Activated T-cell treated with anti-CD3 and anti-CD28 coated beads for 48 hours (primary cell): ENCODE data around the gene GFRA1.

Experiments
- DNase-seq: peaks from one replicate; pipeline ENCODE4 v3.0.0-alpha.2; 2020; ENCODE audit warnings: low read depth

The GFRA1 gene

DNA sequence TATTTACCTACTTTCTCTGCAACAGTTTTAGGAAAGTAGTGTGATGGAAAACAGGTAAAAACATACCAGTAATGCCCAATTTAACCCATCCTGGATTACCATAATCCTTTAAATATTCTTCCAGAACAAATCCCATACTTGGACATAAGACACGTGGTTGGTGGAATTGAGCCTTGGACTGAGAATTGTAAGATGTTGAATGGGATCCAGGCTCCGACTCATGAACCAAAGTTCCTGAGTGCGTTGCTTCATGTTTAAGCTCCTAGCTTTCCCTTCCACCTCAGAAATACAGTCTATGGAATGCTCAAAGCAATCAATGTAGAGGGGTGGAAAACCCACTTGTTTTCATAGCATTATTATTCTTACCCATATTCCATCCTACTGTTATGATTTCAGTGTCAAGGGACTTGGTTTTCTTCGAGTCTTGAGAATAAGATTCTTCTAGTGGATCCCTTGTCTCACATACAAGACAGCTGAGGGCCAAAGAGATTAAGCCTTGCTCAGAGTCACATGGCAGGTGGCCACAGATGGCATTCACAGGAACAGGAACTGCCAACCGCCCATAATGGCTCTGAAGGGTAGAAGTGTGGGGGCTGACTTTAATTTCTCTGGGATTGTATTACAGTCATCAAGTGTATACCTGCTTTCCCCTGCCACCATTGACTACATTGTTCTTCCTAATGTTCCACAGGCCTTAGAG, 171.2 kb downstream of the GFRA1 start:
- DNase-seq: no peak

DNA sequence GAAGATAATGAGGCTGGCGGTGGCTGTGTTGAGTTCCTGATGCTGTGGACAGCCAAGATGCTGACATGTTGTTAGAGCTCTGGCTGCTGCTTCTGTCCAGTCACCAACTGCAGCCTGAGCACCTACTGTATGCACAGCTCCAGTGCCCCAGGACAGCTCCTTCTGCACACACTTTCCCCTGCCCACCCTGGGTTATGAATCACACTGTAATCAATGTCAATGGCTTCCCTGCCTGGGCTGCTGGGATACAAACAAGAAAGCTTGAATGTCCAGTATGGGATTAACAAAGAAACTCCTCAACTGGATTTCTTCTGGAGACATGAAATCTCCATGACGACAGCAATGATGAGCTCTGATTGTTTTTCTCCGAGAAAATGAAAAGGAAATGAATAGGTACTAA, 172.0 kb downstream of the GFRA1 start:
- no peak for DNase-seq

GRCh38 chr10:116099023-116099420, 174.0 kb downstream of the GFRA1 start:
- no peak for DNase-seq

GRCh38 chr10:116098411-116099022, 174.5 kb downstream of the GFRA1 start:
- DNase-seq: no peak

- no peak for DNase-seq
Observed at GRCh38 chr10:116097239-116097784, 175.7 kb downstream of the GFRA1 start.

DNA sequence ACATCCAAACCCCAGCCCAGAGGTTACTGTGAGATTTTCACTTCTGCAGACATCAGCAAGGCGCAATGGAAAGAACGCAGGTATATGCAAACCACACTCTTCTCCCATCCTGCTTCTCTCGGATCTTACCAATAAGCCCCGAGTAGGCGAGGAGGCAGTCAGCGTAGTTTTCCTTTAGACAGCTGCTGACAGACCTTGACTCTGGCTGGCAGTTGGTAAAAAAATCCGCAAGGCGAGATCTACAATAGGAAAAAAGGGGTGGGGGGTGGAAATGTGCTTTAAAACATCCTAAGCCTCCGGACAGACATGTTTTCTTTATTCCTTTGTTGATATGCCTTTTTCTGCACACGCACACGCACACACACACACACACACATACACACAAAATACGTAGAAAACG, 176.5 kb downstream of the GFRA1 start:
- DNase-seq: no peak

GRCh38 chr10:116094356-116094755, 178.7 kb downstream of the GFRA1 start:
- DNase-seq: no peak

- no peak for DNase-seq
Observed at GRCh38 chr10:116093031-116093430, 180.0 kb downstream of the GFRA1 start.

- DNase-seq: no peak
Observed at GRCh38 chr10:116088985-116089384, 184.0 kb downstream of the GFRA1 start.

- DNase-seq: no peak
Observed at GRCh38 chr10:116085323-116085722, 187.7 kb downstream of the GFRA1 start.

DNA sequence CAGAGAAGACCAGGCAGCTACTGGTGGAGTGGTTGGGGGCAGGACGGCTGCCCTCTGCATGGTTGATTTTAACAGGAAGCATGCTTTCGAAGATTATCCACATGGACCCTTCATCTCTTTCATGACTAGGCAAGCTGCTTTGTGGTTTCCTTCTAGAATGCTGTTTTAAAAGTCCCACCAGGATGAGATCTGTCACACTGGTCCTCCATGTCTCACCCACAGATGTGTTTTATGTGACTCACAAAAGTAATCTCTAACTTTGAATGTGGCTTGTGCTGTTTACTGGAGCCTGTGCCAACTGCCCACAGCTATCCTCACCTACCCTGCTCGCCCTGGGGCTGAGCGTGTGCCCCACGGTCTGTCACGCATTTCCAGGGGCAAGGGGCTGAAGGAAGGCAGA, 188.8 kb downstream of the GFRA1 start:
- DNase-seq: no peak

DNA sequence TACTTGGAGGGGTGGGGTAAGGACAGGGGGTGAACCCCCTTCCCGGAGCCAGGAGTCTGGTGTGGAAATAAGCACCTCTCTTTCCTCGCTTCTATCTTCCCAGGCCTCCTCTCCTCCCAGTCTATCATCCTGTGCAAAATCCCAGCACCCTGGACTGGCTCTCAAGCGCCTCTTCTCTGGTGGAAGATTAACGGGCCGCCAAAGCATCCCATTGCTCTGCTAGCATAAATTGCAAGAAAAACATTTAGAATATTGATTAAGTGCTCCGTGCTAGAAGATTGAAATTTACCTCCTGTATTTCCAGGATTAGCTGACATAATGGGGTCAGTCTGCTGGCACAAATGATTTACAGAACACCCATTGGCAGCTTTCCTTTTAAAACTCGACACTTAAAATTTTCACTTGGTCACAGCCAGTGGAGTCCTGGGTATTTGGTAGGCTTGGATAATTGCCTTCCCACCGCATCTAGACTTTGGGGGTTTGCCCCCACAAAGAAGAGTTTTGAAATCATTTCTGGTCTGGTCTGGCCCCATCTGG, 189.7 kb downstream of the GFRA1 start:
- no peak for DNase-seq

DNA sequence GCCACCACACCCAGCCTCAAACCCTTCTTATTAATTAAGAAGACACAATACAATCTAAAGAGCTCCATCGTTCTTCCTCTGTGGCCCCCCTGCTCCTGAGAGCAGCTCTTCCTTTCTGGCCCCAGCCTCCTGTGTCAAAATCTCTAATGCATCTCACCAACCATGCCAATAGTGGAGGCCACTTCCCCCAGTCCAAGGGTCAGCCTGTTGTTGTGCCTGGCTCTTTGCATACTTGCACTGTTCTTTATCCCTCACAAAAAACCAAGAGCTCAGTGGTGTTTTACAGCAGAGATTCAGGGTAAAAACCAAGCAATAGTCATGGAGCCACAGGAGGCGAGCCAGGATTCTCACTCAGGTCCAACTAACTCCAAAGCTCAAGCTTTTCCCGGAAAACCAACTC, 190.2 kb downstream of the GFRA1 start:
- DNase-seq: no peak

DNA sequence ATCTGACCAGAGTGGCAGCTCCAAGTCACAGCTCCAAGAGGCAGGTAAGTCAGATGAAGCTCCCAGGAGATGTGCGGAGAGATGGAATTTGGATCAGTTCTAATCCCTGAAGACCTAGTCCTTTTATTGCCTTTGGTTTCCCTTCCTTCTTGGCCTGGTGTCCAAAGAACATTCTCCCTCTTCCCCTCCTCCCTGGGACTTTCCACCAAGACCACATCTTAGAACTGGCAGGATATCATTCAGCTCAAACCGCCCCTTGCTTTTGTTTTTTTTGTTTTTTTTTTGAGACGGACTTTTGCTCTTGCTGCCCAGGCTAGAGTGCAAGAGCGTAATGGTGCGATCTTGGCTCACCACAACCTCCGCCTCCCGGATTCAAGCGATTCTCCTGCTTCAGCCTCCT, 190.8 kb downstream of the GFRA1 start:
- no peak for DNase-seq

DNA sequence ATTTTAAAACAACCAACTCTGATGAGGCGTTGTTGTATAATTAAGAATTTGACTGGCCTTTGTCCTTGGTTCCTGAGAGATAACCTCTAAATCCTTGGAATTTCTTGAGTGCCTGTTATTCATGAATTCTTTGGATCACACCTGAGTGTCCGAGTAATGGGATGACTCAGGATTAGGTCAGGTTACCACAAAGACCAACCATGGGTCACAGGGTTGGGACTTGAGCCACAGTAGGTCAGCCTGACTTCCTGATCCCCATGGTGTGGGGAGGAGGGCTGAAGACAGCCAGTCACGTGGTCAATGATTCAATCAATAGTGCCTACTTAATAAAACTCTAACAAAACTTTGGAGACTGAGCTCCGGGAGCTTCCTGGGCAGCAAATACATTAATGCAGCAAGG, 192.5 kb downstream of the GFRA1 start:
- DNase-seq: no peak

GRCh38 chr10:116079355-116079754, 193.7 kb downstream of the GFRA1 start:
- no peak for DNase-seq

- no peak for DNase-seq
Observed at GRCh38 chr10:116076621-116077020, 196.4 kb downstream of the GFRA1 start.

DNA sequence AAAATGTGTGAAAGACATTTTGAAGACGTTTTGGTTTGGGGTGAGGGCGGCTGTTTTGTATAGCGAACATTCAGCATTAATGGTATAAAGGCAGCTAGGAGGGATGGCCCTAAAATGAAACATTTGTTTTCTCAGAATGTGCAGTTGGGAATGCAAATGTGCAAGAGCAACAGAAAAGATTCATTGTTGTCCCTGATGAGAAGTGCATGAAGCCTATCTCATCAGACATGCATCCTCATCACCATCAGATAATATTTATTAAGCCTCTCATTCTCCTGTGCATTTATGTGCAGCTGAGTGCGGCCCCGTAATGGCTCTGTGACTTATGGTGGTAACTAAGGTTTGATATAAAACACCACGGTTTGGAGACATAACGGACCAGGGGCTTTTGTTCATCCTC, 199.5 kb downstream of the GFRA1 start:
- no peak for DNase-seq

DNA sequence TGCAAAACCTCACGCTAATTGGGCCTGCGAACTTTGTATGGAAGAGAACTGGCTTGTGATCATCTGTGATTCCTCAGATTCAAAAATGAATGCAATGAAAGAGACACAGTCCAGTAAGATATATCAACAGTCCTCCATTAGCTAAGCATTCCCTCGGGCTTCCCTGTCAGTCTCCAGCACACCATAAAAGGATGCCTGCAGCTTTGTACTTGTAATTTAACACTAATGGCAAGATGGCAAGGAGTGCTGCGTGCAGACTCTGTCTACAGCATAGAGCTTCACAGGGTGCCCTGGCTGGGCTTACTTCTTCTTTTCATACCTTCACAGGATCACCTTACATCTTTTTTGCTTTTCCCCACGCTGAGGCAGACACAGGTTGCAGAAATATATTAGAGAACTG, 200.0 kb downstream of the GFRA1 start:
- no peak for DNase-seq

DNA sequence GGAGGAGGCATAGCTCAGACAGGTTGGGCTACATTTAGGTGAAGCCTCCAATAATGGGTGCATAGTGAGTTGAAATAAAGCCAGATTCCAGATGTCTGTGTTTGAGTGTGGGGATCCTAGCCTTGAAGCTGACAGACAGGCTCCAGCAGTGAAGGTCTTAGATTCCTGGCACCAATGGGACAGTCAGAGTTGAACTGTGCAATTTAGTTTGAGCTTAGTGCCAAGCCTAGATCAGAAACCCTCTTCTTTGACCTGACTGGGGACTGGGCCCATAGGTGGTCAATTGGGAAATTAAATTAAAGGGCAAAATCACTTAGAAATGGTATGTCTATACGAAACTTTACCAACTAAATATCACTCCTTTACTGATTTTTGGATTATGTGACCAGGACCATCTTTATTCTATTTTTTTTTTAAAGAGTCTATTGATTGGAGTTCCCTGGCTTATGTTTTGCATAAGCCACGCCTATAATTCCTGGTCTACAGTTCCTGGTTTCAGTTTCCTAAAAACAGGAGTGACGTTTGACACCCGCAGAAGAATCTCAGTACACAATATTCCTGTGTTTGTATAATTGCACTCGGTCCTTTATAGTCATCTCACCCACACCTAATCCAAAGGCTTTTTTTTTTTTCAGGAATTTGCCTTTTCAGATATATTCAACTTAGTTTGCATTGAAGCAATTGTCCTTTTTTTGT, 201.4 kb downstream of the GFRA1 start:
- DNase-seq: no peak

DNA sequence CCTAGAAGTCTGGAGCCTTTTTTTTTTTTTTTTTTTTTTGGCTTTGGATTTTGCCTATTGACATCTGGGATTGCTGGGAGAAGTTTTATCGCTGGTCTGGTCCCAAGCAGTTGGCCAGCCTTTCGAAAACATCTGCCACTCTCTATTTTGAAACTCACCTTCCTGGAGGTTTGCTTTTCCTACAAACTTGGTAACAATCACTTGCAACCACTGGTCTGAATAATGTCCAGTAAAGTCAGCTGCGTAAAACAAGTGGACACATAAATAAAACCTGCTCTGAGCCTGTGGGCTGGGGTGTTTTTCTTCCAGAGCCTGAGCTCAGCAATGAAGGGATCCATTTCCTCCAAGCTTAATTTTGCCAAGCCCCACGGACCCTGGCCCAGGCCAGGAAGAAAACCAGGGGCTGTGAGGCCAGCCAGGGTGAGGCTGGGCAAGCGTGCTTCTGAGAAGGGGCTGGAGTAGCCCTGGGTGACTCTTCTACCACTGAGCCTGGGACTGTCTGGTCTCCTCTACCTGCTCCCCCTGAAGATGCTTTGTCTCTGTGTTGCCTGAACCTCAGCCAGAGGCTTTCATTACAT, 202.2 kb downstream of the GFRA1 start:
- DNase-seq: no peak

GRCh38 chr10:116069856-116070255, 203.2 kb downstream of the GFRA1 start:
- no peak for DNase-seq

- no peak for DNase-seq
Observed at GRCh38 chr10:116067825-116068224, 205.2 kb downstream of the GFRA1 start.
